Measurements from ENCODE around the gene STK11.

The STK11 gene

DNA sequence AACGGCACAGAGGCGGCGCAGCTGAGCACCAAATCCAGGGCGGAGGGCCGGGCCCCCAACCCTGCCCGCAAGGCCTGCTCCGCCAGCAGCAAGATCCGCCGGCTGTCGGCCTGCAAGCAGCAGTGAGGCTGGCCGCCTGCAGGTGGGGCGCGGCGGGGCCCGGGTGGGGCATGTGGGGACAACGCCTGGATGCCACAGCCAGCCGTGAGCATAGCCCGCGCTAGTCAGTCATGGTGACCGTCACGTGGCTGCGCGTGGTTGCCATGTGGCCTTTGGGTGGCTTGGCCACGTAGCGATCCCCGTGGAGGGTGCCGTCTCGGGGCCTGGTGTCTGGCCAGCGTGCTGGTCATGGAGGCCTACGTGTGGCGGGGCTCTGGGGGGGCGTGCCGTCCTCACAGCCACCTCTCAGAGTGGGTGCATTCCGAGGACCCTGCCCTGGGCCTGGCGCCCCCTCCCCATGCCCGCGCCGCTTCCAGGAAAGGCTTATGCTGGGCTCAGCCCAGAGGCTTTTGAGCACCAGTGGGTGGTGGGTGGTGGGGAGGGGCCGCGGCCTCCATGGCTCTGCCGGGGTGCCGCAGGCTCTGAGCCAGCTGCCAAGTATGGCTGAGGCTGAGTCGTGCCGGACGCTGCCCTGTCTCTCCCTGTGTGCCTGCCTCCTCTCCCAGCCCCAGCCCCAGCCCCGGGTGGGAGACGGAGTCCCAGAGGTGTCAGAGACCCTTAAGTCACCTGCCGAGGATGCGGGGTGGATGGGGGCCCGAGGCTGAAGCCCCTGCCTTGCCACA, 21.1 kb downstream of the STK11 start:
- DNase-seq = no peak

DNA sequence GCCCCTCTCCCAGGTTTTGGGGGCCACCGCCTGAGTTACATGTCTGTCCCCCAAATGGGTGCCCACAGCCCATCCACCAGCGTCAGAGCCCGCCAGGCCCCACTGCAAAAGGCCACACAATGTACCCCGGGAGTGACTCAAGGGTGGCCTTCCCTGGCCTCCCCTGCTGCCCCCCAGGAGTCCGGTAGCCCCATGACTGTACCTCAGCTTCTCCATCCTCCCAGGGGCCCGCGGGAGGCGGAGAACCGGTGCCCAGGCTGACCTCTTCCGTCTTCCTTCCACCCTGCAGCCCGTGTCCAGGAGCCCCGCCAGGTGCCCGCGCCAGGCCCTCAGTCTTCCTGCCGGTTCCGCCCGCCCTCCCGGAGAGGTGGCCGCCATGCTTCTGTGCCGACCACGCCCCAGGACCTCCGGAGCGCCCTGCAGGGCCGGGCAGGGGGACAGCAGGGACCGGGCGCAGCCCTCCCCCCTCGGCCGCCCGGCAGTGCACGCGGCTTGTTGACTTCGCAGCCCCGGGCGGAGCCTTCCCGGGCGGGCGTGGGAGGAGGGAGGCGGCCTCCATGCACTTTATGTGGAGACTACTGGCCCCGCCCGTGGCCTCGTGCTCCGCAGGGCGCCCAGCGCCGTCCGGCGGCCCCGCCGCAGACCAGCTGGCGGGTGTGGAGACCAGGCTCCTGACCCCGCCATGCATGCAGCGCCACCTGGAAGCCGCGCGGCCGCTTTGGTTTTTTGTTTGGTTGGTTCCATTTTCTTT, 21.9 kb downstream of the STK11 start:
- no peak for DNase-seq

DNA sequence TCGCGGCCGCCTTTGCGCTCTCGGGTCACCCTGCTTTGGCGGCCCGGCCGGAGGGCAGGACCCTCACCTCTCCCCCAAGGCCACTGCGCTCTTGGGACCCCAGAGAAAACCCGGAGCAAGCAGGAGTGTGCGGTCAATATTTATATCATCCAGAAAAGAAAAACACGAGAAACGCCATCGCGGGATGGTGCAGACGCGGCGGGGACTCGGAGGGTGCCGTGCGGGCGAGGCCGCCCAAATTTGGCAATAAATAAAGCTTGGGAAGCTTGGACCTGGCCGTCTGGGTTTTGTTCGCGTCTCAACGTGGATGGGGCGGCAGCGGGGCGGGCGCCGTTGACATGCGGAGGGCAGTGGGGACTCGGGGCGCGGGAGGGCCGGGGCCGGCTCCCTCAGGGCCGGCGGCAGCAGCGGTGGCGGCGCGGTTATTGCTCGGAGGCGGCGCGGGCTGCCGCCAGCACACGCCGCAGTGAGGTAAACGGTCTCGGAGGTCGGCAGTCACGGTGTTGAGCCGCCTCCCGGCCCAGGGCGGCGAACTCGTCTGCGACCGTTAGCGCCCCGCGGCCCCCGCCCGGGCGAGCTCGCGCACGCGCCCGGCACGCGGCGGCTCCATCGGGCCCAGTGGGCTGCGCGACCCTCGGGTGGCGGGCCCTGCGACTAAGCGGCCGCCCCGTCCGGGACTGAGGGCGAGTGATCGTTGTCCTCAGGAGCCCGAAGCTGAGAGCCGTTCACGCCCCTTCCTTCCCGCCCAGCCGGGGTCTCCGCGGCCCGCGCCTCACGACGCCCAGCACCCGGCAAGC, 22.8 kb downstream of the STK11 start:
- DNase-seq = no peak

DNA sequence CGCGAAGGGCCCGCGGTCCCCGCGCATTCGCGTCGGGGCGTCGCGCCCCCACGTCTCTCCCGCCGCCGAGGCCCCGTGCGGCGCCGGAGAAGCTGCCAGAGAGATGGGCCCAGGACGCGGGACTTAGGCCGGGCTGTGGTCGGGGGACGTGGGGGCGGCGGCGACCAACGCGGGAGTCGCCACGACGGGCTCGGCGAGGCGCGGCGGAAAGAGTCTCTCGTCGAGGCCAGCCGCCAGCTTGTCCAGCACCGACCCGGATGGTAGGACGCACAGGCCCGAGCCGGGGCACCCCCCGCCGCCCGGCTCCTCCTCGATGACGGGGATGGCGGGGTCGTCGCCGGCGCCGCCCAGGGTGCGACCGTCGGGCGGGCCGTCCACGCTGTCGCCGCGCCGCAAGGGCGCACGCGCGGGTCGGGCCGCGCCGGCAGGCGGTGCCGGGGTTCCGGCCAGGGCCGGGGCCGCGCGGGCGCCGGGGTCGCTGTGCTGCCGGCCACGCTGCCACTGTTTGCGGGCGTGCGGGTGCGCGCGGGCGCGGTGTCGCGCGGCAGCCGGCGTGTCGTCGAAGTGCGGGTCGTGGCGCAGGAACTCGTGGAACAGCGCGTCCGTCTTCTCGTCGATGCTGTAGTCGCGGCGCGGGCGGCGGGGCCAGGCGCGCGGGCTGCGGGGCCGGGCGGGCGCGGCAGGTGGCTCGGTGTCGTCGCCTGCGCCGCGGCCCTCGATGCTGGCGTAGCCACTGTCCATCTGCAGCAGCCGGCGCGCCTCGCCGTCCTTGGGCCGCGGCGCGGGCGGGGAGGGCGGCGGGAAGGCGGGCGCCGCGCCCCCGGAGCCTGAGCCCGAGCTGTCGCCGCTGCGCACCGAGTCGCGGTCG, 23.7 kb downstream of the STK11 start:
- DNase-seq = no peak

DNA sequence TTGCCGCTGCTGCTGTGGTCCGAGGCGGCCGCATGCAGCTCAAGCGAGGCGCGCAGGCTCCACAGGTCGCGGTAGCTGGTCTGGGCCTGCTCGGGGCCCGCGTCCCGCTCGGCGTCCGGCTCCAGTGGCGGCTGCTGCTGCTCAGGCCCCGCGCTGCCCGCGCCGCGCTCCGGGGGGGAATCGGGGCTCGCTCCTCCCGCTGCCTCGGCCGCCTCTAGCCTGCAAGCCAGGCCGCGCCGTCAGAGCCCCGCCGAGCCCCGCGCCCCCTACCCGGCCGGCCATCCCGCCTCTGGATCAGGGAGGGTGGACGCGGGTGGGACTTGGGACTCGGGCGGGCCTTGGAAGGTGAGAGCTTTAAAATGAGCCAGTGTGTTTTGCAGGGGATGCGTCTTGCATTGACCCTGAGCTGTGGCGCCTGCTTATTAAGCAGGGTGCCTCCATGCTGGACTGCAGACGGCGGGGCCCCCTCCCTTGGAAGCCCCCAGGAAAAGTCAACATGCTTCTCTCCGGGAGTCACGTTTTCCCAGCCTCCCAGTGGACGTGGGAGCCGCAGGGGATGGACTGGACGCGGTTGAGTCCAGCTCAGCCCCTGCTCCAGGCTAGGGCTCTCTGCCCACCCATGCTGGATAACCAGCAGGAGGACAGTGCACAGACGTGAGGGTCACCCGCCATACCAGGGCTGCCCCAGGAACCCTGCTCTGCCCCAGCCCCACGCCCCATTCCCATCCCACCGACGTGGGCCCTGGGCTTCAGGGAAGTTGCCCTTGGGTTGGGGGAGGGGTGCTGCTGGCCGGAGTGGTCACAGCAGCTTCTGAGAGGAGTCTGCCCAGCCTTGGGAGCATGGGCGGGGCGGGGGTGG, 24.6 kb downstream of the STK11 start:
- DNase-seq = no peak

DNA sequence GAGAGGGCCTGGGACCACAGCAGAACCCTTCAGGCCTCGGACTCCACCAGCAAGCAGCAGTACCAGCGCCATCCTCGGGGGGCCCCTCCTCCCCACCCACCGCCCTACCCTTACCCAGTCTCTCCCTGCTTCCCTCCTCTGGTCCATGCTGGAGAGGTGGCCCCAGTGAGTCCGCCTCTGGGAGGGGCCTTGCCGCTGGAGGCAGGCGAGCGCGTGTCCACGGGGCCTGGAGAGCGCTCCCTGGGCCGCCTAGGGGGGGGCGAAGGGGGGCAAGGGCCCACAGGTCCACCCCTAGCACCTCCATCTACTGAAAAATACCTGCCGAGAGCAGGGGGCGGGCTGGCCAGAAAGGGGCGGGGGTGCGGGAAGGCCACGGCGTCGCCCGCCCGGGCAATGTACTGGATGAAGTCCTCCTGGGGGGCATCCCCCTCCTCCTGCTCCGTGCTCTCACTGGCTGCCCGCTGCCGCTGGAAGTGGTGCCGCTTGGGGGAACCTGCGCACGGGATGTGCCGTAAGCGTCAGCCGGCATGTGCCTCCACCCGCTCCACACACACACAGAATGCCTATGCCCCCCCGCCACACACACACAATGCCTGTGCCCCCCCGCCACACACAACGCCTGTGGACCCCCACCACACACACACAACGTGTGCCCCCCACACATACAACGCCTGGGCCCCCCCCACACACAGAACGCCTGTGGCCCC, 25.4 kb downstream of the STK11 start:
- no peak for DNase-seq

DNA sequence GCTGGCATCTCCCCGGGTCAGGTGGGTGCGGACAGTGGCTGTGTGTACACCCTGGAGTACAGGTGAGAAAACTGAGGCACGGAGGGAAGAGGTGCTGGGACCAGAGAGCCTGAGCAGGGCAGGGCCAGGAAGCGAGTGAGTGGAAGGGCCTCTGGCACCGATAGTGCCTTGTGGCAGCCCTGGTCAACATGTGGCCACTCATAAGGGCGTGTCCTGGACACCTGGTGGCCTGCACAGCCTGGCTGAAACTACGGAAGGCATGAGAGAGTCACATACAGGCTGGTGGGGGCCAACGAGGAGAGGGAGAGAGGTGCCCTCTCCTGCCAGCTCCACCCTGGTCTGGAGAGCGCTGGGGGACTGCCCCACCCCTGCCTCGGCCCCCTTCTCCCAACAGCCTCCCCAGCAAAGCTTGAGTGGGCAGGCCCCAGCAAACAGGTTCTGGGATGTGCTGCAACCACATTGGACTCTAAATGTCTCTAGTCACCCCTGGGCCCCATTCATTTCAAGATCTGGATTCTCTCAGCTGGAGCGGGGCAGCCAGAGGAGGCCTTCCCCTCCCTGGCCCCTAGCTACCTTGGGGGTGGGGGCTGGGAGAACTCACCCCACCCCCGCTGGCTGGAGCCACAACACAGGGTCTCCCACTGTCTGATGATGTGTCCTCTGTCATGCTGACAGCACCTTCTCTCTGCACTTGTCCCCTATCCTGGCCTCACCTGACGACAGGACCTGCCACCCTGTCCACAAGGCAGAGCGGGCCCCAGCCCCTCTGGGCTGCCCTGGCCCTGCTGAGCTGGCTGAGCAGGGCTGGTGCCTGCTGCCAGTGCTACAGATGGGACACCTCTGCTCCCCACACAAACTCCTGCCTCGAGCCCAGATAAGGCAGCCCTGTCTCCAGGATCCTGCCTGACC, 26.4 kb downstream of the STK11 start:
- no peak for DNase-seq

DNA sequence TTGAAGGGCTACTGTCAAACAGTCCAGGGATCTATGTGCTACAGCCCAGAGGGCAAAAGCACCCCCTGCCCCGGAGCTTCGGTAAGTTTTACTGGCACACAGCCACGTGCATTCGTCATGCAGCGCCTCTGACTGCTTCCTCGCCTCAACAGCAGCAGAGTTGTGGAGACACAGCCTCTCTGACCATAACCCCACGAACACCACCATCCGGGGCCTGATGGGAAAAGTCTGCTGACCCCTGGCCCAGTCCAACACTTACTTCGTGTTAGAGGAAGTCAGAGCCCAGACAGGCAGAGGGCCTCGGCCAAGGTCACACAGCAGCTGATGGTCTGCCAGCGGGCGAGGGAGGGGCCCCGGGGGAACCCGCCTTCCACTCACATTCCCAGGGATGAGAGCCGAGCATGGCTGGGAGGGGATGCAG, 27.1 kb downstream of the STK11 start:
- DNase-seq = no peak

DNA sequence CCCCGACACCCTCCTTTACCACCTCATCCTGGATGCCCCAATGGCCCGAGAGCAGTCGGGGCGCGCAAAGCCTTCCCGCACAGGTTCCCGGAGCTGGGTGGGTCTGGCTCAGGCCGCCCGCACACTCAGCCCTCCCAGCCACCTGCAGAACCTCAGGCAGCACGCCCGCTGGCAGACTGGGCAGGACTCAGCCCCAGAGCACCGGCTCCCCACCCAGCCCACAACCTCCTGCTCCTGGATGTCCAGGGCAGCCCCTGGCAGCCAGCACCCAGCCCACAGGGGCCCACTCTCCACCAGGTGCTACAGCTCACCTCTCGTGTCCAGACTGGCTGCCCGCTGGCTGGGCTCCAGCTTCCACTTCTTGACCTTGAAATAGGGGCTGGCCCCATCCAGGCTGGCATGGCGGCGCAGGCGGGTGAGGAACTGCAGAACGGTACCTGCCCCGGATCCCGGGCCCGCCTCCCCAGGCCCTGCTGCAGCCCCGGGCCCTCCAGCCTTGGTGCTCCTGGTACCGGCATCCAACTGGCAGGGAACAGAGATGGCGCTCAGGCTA, 27.6 kb downstream of the STK11 start:
- DNase-seq = no peak

DNA sequence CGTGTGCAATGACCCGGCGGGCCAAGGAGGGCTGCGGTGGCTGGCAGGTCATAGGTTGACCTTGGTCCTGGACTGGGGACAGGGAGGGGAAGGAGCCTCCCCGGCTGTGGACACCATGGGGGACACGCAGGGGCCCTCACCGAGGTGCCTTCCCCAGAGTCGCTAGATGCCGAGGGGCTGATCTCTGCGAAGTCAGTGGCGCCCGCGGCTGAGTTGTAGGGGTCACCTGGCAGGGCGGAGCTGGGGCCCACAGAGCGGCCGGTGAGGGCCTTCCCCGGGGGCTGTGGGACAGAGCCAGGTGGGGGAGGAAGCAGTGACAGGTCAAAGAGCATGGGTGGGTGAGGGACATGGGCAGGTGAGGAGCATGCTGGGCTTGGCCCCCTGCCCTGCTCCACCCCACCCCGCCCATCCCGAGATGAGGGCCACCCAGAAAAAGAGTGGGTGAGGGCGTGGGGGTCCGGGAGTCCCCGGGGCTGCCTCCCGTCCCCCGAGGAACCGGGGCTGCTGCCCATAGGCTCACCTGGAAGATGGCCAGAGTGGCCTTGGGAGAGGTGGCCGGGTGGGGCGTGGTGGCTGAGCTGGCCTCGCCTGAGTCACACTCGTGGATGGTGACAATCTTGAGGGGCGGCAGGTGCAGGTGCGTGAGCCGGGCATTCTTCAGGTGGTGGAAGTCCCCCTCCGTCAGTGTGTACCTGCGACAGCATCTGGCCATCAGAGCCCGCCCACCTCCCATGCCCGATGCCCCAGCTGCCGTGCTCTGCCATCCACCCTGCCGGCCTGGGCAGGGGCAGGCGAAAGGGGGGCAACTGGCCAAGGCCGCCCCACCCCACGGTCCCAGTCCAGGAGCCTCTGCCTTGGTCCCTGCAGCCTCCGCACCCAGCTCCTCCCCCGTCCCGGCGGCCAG, 28.7 kb downstream of the STK11 start:
- no peak for DNase-seq

DNA sequence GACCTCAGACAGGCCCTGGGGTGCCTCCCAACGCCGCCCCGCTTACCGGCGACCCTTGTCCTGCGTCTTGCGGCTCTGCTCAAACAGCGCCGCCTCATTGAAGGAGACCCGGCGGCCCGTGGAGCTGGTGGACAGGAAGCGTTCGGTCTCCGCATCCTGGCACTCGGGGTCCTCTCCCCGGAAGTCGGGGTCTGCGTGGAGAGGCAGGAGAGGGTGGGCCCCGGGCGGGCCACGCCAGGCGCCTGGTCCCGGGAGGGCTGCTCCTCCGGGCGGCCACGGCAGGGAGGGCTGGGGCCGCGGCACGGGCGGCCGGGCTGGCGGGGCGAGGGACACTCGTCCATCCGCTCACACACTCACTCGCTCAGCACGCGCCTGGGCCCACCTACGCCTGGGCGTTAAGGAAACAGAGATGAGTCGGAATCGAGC, 29.4 kb downstream of the STK11 start:
- DNase-seq = no peak

DNA sequence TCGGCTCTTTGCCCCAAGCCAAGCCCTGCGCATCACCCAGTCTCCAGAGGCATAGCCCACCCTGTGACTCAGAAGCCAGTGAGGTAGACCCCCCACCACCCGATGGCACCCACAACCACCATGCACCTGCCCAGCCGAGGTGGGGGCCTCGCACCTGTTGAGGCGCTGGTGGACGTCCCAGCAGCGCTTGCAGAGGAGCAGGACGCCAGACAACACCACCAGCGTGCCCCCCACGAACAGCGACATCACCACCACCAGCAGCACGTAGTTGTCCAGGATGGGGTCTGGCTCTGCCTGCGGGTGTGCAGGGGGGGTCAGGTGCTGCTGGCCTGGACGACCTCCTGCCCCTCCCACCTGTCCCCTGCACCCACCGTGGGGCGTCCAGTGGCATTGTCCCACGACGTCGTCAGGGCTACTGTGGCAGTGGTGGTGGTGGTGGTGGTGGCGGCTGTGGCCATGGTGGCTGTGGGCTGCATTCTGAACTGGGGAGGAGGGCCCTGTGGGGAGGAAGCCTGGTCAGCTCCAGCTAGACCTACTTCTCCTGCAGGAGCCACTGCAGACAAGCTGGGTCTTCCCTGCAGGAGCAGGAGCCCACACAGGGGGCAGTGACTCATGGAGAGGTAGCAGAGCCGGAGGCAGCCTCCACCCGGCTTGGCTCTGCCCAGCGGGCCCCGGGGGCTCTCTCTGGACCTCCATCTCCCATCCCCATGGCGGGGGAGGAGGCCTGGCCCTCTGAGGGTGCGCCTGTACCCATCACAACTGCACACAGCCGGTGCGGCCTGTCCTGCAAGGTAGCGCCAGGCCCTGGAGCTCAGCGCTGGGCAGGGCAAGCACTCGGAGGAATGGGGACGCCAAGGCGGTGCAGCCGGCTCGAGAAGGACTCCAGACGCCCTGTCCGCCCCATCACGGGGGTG, 30.3 kb downstream of the STK11 start:
- no peak for DNase-seq

DNA sequence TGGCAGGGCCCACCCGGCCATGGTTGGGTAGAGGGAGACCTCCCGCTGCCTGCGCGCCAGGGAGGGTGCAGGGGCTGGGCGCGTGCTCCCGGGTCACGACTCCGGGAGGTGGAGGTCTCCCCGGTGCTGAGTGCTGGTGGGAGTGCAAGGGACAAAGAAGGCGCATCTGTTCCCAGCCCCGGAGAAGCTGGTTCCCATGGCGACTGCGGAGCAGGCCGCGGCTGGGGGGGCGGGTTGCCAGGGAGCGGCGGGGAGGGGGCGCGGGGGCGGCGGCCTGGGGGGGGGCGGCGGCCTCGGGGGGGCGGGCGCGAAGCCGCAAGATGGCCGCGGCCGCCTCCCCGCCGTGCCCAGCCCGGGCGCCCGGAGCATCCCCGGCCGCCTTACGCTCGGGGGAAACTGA, 31.0 kb downstream of the STK11 start:
- no peak for DNase-seq

DNA sequence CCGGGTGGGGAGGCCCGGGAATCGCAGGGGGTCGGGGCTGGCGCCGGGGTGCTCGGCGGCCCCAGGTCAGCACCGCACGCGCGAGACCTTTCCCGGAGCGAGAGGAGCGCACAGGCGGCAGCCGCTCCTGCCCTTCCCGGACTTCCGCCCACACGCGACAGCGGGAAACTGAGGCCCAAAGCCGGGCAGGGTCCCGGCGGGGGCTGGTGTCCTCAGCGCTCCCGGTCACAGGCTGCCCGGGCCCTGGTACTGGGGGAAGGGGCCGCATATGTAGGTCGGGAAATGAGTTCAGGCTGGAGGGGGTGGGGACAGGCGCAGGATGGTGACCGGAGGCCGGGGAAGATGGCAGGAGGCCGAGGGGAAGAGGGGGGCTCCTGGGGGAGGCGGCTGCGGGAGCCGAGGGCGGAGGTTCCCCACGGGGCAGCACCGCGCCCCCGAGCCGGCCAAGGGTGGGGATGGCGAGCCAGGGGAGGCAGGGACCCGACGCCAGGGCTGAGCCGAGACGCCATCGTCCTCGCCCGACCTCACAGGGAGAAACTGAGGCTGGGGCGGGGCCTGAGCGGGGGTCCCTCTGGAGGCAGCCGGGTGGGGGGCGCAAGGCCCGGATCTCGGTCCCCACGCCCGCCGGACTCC, 31.6 kb downstream of the STK11 start:
- no peak for DNase-seq

DNA sequence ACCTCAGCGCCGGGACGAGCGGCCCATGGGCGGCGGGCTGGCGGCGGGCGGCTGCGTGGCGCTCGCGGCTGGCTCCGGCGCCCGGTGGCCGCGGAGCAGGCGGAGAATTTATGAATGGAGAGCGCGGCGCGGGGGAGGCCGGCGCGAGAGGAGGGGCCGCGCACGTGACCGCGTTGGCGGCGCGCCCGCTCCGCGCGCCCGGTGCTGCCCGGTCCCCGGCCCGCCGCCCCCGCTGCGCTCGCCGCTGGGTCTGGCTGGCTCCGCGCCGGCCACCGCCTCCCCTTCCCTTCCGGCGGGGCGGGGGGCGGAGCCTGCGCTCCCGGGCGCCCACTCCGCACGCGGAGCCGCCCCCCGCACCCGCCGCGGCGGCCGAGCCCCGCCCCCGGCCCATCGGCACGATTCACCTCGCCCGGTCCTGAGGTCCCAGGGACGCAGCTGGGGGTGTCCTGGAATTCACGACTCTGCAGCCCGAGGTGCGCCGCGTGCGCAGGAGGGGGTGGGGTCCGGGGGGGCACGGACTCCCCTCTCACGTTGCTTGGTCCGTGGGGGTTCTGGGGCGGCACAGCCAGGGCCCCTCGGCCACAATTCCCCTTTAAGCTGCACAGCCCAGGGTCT, 32.3 kb downstream of the STK11 start, which contains the start of gene CBARP:
TSS of gene CBARP (minus strand) at position 252 of the 615 bp plus-strand sequence. CDS start 1,905 bp downstream, outside the sequence.
- DNase-seq = no peak

Measured in central memory CD4-positive, alpha-beta T cell (primary cell).